Mammary epithelial cell (primary cell): ENCODE measurements around the gene UBAC2.

Experiments used
- CTCF ChIP-seq, 2 donors: IDR thresholded peaks in 1 of 2; conservative IDR thresholded peaks in 1 of 2; 2 replicates each; pipeline ENCODE4 v1.5.1; 2011 to 2012; ENCODE audit warnings: inconsistent platforms in 2 of 2, low read length in 2 of 2, mild to moderate bottlenecking in 2 of 2, control low read depth in 1 of 2, low read depth in 1 of 2; ENCODE audit not compliant: insufficient read depth in 1 of 2; ENCODE audit errors: extremely low read depth in 1 of 2
- EZH2 ChIP-seq: IDR thresholded peaks from 2 replicates; pipeline ENCODE4 v1.6.1; 2012; ENCODE audit warnings: low read length, inconsistent platforms, borderline replicate concordance

GRCh38 chr13:99351772-99352171 is 151.1 kb downstream of the UBAC2 start:
- TF ChIP-seq EZH2 (no peak), CTCF (conservative IDR thresholded peaks at IDR 0.05 in 1 of 2, IDR thresholded peaks at IDR 0.05 in 1 of 2; ENCODE audit: extremely low read depth in 1 of 2, insufficient read depth in 1 of 2, low read depth in 1 of 2, low read length in 2 of 2) (no peak)
